HepG2 (cell line): Measurements from ENCODE around the gene PBX2. TPM values are rescaled to one million over a fixed set of nuclear protein-coding genes. Genes with fewer than 3 reads are reported as not detected.

ENCODE experiments used
- CREM ChIP-seq, 2 experiments: sonication (generic) in 1 of 2; formaldehyde crosslinking in 1 of 2; IDR thresholded peaks; 2 replicates each; pipeline versions ENCODE4 v1.4.0 to v1.6.1; 2016 to 2020; ENCODE audit warnings: antibody characterized with exemption in 1 of 2, mild to moderate bottlenecking in 1 of 2, missing genetic modification reagents in 1 of 2
- MIER2 ChIP-seq: IDR thresholded peaks from 2 replicates; pipeline ENCODE4 v1.6.1; 2016; ENCODE audit warnings: missing biosample characterization, missing genetic modification reagents
- NR2F6 ChIP-seq, 2 experiments: IDR thresholded peaks; 2 replicates each; pipeline ENCODE4 v1.6.1; 2016; ENCODE audit warnings: antibody characterized with exemption in 1 of 2, mild to moderate bottlenecking in 1 of 2
- RNF2 ChIP-seq: fragments of 450-650 bp; conservative IDR thresholded peaks from 2 replicates; pipeline ENCODE4 v1.6.1; 2016; ENCODE audit warnings: low read depth
- ZNF567 ChIP-seq: sonication (generic); formaldehyde crosslinking; IDR thresholded peaks from 2 replicates; pipeline ENCODE4 v1.8.1; 2023; ENCODE audit warnings: mild to moderate bottlenecking, missing genetic modification reagents, borderline replicate concordance
- ZNF749 ChIP-seq: sonication (generic); formaldehyde crosslinking; IDR thresholded peaks from 2 replicates; pipeline ENCODE4 v1.8.0; 2022; ENCODE audit warnings: mild to moderate bottlenecking, missing genetic modification reagents, moderate library complexity, borderline replicate concordance
- ZNF766 ChIP-seq: sonication (generic); formaldehyde crosslinking; IDR thresholded peaks from 2 replicates; pipeline ENCODE4 v1.5.0; 2020; ENCODE audit warnings: missing genetic modification reagents, borderline replicate concordance
- polyA plus RNA-seq, 8 experiments: library from polyadenylated mRNA; depleted of rRNA in 3 of 8; stranded (reverse) in 7 of 8; unstranded in 1 of 8; fragments of >200 nt; fragmentation: Illumina TruSeq in 4 of 8; extraction: Trizol in 4 of 8; gene quantifications; 2 replicates each; pipeline versions ENCODE4 v1.2.1 to v1.2.3, GENCODE V29; 2011 to 2016; ENCODE audit warnings: low read depth in 4 of 8, missing spikeins in 1 of 8, mixed read lengths in 1 of 8; ENCODE audit not compliant: insufficient read depth in 1 of 8
- total RNA-seq, 5 experiments: library from RNA; depleted of rRNA; stranded (reverse); fragments of >200 nt; fragmentation: Illumina TruSeq; extraction: Trizol; gene quantifications; 2 replicates each; pipeline ENCODE4 v1.2.3, GENCODE V29; 2016; ENCODE audit warnings: low read depth in 1 of 5
- TF ChIP-seq, protein P1 (sequence below): IDR thresholded peaks from 2 replicates; pipeline ENCODE4 v1.6.1; 2016; ENCODE audit warnings: low read depth
- TF ChIP-seq, protein P2 (sequence below): IDR thresholded peaks from 2 replicates; pipeline ENCODE4 v1.4.0; 2020; ENCODE audit warnings: mild to moderate bottlenecking, missing genetic modification reagents
- TF ChIP-seq, protein P3 (sequence below): IDR thresholded peaks from 2 replicates; pipeline ENCODE4 v1.6.1; 2016; ENCODE audit warnings: mild to moderate bottlenecking, missing biosample characterization, missing genetic modification reagents
- TF ChIP-seq, protein P4 (sequence below): IDR thresholded peaks from 2 replicates; pipeline ENCODE4 v1.6.1; 2016
- TF ChIP-seq, protein P5 (sequence below): sonication (generic); formaldehyde crosslinking; IDR thresholded peaks from 2 replicates; pipeline ENCODE4 v1.4.0; 2020; ENCODE audit warnings: missing genetic modification reagents
- TF ChIP-seq, protein P6 (sequence below): sonication (generic); formaldehyde crosslinking; IDR thresholded peaks from 2 replicates; pipeline ENCODE4 v1.9.0; 2021; ENCODE audit warnings: missing genetic modification reagents, borderline replicate concordance
- TF ChIP-seq, protein P7 (sequence below): sonication (generic); formaldehyde crosslinking; IDR thresholded peaks from 2 replicates; pipeline ENCODE4 v1.8.1; 2022; ENCODE audit warnings: low read depth, mild to moderate bottlenecking, missing genetic modification reagents

Gene PBX2
- total and polyA plus RNA-seq, 2 of the 13 experiments (the other 11 are each of a cell fraction or from before 2014, with no cell fraction given) = 42.3 to 77.8 TPM

DNA sequence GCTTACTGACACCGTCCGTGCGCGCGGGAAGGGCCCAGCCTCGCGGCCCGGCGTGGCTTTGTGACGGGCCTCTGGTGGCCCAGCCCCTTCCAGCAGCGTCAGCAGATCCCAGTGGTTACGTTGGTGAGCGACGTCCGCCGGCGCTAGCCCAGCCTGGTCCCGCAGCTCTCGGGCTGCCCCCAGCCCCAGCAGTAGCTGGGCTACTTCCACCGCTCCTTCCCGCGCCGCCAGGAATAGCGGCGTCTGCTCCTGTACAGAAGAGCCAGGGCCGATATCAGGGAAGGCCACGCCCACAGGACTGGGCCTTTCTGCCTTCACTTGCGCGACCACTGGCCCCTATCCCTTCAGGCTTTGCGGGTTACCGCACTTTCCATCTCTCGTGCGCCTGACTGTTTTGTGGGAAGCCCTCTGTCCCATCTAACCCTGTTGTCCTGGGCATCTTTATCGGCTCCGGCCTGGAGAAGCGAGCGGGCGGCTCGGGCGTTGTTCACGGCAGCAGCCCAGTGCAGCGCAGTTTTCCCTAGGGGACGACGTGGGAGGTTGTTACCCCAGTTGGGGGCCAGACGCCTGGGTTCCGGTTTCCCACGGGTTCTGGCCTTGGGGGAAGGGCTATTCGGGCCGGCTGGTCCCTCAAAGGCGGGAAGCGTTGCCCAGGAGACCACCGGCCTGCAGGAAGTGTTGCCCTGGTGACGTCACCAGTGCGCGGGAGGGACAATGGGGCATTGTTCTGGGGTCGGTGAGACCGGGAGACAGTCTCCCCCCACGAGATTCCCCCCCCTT, 6.1 kb upstream of the PBX2 start (continued):
- TF ChIP-seq, protein P1, sequence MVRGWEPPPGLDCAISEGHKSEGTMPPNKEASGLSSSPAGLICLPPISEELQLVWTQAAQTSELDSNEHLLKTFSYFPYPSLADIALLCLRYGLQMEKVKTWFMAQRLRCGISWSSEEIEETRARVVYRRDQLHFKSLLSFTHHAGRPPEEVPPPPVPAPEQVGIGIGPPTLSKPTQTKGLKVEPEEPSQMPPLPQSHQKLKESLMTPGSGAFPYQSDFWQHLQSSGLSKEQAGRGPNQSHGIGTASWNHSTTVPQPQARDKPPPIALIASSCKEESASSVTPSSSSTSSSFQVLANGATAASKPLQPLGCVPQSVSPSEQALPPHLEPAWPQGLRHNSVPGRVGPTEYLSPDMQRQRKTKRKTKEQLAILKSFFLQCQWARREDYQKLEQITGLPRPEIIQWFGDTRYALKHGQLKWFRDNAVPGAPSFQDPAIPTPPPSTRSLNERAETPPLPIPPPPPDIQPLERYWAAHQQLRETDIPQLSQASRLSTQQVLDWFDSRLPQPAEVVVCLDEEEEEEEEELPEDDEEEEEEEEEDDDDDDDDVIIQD (CRISPR knock-in tag) = no peak
- peak; percentile 94; the same call in 1 of the 2 replicates for TF ChIP-seq ZNF749
- TF ChIP-seq, protein P2, sequence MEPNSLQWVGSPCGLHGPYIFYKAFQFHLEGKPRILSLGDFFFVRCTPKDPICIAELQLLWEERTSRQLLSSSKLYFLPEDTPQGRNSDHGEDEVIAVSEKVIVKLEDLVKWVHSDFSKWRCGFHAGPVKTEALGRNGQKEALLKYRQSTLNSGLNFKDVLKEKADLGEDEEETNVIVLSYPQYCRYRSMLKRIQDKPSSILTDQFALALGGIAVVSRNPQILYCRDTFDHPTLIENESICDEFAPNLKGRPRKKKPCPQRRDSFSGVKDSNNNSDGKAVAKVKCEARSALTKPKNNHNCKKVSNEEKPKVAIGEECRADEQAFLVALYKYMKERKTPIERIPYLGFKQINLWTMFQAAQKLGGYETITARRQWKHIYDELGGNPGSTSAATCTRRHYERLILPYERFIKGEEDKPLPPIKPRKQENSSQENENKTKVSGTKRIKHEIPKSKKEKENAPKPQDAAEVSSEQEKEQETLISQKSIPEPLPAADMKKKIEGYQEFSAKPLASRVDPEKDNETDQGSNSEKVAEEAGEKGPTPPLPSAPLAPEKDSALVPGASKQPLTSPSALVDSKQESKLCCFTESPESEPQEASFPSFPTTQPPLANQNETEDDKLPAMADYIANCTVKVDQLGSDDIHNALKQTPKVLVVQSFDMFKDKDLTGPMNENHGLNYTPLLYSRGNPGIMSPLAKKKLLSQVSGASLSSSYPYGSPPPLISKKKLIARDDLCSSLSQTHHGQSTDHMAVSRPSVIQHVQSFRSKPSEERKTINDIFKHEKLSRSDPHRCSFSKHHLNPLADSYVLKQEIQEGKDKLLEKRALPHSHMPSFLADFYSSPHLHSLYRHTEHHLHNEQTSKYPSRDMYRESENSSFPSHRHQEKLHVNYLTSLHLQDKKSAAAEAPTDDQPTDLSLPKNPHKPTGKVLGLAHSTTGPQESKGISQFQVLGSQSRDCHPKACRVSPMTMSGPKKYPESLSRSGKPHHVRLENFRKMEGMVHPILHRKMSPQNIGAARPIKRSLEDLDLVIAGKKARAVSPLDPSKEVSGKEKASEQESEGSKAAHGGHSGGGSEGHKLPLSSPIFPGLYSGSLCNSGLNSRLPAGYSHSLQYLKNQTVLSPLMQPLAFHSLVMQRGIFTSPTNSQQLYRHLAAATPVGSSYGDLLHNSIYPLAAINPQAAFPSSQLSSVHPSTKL = no peak; the same call in 1 of the 2 replicates
- TF ChIP-seq NR2F6 (IDR thresholded peaks at IDR 0.05) = no peak
- 0 out of 2 replicates have a peak, but pooled peaks have one; percentile 13 for TF ChIP-seq NR2F6 (CRISPR knock-in tag; IDR thresholded peaks at IDR 0.05)
- TF ChIP-seq, protein P3, sequence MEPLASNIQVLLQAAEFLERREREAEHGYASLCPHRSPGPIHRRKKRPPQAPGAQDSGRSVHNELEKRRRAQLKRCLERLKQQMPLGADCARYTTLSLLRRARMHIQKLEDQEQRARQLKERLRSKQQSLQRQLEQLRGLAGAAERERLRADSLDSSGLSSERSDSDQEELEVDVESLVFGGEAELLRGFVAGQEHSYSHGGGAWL (CRISPR knock-in tag) = peak; percentile 89
- TF ChIP-seq, protein P4, sequence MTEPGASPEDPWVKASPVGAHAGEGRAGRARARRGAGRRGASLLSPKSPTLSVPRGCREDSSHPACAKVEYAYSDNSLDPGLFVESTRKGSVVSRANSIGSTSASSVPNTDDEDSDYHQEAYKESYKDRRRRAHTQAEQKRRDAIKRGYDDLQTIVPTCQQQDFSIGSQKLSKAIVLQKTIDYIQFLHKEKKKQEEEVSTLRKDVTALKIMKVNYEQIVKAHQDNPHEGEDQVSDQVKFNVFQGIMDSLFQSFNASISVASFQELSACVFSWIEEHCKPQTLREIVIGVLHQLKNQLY (CRISPR knock-in tag) = no peak
- TF ChIP-seq RNF2 = peak; percentile 85; the same call in 1 of the 2 replicates
- TF ChIP-seq CREM (IDR thresholded peaks at IDR 0.05) = peak; percentile 93
- TF ChIP-seq CREM (CRISPR knock-in tag; IDR thresholded peaks at IDR 0.05) = peak; percentile 71
- TF ChIP-seq MIER2 (CRISPR knock-in tag) = no peak; the same call in 1 of the 2 replicates
- no peak for TF ChIP-seq ZNF567
- TF ChIP-seq, protein P5, sequence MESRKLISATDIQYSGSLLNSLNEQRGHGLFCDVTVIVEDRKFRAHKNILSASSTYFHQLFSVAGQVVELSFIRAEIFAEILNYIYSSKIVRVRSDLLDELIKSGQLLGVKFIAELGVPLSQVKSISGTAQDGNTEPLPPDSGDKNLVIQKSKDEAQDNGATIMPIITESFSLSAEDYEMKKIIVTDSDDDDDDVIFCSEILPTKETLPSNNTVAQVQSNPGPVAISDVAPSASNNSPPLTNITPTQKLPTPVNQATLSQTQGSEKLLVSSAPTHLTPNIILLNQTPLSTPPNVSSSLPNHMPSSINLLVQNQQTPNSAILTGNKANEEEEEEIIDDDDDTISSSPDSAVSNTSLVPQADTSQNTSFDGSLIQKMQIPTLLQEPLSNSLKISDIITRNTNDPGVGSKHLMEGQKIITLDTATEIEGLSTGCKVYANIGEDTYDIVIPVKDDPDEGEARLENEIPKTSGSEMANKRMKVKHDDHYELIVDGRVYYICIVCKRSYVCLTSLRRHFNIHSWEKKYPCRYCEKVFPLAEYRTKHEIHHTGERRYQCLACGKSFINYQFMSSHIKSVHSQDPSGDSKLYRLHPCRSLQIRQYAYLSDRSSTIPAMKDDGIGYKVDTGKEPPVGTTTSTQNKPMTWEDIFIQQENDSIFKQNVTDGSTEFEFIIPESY (CRISPR knock-in tag) = 0 out of 2 replicates have a peak, but pooled peaks have one; percentile 4
- TF ChIP-seq, protein P6, sequence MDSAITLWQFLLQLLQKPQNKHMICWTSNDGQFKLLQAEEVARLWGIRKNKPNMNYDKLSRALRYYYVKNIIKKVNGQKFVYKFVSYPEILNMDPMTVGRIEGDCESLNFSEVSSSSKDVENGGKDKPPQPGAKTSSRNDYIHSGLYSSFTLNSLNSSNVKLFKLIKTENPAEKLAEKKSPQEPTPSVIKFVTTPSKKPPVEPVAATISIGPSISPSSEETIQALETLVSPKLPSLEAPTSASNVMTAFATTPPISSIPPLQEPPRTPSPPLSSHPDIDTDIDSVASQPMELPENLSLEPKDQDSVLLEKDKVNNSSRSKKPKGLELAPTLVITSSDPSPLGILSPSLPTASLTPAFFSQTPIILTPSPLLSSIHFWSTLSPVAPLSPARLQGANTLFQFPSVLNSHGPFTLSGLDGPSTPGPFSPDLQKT (CRISPR knock-in tag) = 0 out of 2 replicates have a peak, but pooled peaks have one; percentile 33
- TF ChIP-seq, protein P7, sequence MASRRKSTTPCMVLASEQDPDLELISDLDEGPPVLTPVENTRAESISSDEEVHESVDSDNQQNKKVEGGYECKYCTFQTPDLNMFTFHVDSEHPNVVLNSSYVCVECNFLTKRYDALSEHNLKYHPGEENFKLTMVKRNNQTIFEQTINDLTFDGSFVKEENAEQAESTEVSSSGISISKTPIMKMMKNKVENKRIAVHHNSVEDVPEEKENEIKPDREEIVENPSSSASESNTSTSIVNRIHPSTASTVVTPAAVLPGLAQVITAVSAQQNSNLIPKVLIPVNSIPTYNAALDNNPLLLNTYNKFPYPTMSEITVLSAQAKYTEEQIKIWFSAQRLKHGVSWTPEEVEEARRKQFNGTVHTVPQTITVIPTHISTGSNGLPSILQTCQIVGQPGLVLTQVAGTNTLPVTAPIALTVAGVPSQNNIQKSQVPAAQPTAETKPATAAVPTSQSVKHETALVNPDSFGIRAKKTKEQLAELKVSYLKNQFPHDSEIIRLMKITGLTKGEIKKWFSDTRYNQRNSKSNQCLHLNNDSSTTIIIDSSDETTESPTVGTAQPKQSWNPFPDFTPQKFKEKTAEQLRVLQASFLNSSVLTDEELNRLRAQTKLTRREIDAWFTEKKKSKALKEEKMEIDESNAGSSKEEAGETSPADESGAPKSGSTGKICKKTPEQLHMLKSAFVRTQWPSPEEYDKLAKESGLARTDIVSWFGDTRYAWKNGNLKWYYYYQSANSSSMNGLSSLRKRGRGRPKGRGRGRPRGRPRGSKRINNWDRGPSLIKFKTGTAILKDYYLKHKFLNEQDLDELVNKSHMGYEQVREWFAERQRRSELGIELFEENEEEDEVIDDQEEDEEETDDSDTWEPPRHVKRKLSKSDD = peak; percentile 97
- peak; percentile 72; the same call in 1 of the 2 replicates for TF ChIP-seq ZNF766 (CRISPR knock-in tag)
